ENCODE measurements around the gene KCNC1. TPM values are rescaled to one million over a fixed set of nuclear protein-coding genes. Genes with fewer than 3 reads are reported as not detected.

KCNC1 gene
- polyA plus RNA-seq, 10 donors: 0.75 to 2.2 (median 1.3) TPM

- DNase-seq: no peak
Observed at GRCh38 chr11:17772704-17773600, 38.4 kb downstream of the KCNC1 start.

- no peak for DNase-seq
Observed at GRCh38 chr11:17773674-17774073, 39.1 kb downstream of the KCNC1 start.

GRCh38 chr11:17774232-17775034 lies 39.9 kb downstream of the KCNC1 start:
- DNase-seq: no peak

GRCh38 chr11:17775035-17775348 lies 40.4 kb downstream of the KCNC1 start:
- no peak for DNase-seq

- no peak for DNase-seq
Observed at GRCh38 chr11:17775507-17776211, 41.1 kb downstream of the KCNC1 start.

GRCh38 chr11:17776212-17776875 lies 41.8 kb downstream of the KCNC1 start:
- no peak for DNase-seq

- no peak for DNase-seq
Observed at GRCh38 chr11:17777086-17777737, 42.6 kb downstream of the KCNC1 start.

- no peak for DNase-seq
Observed at GRCh38 chr11:17777738-17778091, 43.1 kb downstream of the KCNC1 start.

GRCh38 chr11:17778352-17778751 lies 43.8 kb downstream of the KCNC1 start:
- no peak for DNase-seq

GRCh38 chr11:17778956-17779860 lies 44.6 kb downstream of the KCNC1 start:
- DNase-seq: no peak

GRCh38 chr11:17779861-17780594 lies 45.4 kb downstream of the KCNC1 start:
- no peak for DNase-seq

- no peak for DNase-seq
Observed at GRCh38 chr11:17780668-17781067, 46.1 kb downstream of the KCNC1 start.

- DNase-seq: no peak
Observed at GRCh38 chr11:17781221-17781620, 46.6 kb downstream of the KCNC1 start.

- DNase-seq: no peak
Observed at GRCh38 chr11:17781626-17782025, 47.0 kb downstream of the KCNC1 start.

- no peak for DNase-seq
Observed at GRCh38 chr11:17782145-17782544, 47.6 kb downstream of the KCNC1 start.

GRCh38 chr11:17782603-17783337 lies 48.2 kb downstream of the KCNC1 start:
- no peak for DNase-seq

GRCh38 chr11:17783878-17784277 lies 49.3 kb downstream of the KCNC1 start:
- DNase-seq: no peak

- peak in 1 of 3 donors; percentile 21 for DNase-seq
Observed at GRCh38 chr11:17786824-17787525, 52.4 kb downstream of the KCNC1 start.
